Peyer's patch (tissue), 4 donors: Measurements from ENCODE around the gene PANX1. TPM values are rescaled to one million over a fixed set of nuclear protein-coding genes. Genes with fewer than 3 reads are reported as not detected.

ENCODE experiments used
- DNase-seq, 3 donors: peaks; one replicate each; pipeline ENCODE4 v3.0.0-alpha.2; 2017 to 2019
- H3K27ac ChIP-seq, 4 donors: fragments of 200-600 bp; sonication (generic); one replicate each; pipeline ENCODE4 v1.5.1; 2016 to 2019
- H3K27me3 ChIP-seq, 2 donors: fragments of 200-600 bp; sonication (generic); one replicate each; pipeline ENCODE4 v1.5.1; 2019
- H3K36me3 ChIP-seq, 3 donors: fragments of 200-600 bp; sonication (generic); one replicate each; pipeline ENCODE4 v1.5.1; 2016 to 2019
- H3K4me1 ChIP-seq, 4 donors: fragments of 200-600 bp; sonication (generic); one replicate each; pipeline ENCODE4 v1.5.1; 2016 to 2019
- H3K4me3 ChIP-seq, 4 donors: fragments of 200-600 bp; sonication (generic); 1 replicate in 3 of 4; 2 replicates in 1 of 4; pipeline ENCODE4 v1.5.1; 2016 to 2019; ENCODE audit warnings: mild to moderate bottlenecking in 1 of 4
- H3K9me3 ChIP-seq, 4 donors: fragments of 200-600 bp; sonication (generic); one replicate each; pipeline ENCODE4 v1.5.1; 2016 to 2019; ENCODE audit warnings: mild to moderate bottlenecking in 1 of 4
- POLR2A ChIP-seq, 2 donors: fragments of 450-650 bp; IDR thresholded peaks; one replicate each; pipeline ENCODE4 v1.5.1; 2017; ENCODE audit warnings: antibody characterized with exemption in 2 of 2, mild to moderate bottlenecking in 2 of 2, moderate library complexity in 2 of 2
- total RNA-seq, 4 donors: library from RNA; depleted of rRNA; stranded (reverse); fragments of >200 nt; gene quantifications; one replicate each; pipeline ENCODE4 v1.1.0, GENCODE V29; 2016
- TF ChIP-seq, protein P1 (sequence below), 6 experiments: fragments of 450-650 bp in 4 of 6; fragments of 200-600 bp in 2 of 6; sonication (generic) in 1 of 6; IDR thresholded peaks; one replicate each; pipeline ENCODE4 v1.5.1; 2017 to 2019; ENCODE audit warnings: antibody characterized with exemption in 6 of 6, mild to moderate bottlenecking in 3 of 6, moderate library complexity in 1 of 6

PANX1 gene
- total RNA-seq, 4 donors from 2014 or later: 5.8 to 10.9 (median 8.6) TPM

DNA sequence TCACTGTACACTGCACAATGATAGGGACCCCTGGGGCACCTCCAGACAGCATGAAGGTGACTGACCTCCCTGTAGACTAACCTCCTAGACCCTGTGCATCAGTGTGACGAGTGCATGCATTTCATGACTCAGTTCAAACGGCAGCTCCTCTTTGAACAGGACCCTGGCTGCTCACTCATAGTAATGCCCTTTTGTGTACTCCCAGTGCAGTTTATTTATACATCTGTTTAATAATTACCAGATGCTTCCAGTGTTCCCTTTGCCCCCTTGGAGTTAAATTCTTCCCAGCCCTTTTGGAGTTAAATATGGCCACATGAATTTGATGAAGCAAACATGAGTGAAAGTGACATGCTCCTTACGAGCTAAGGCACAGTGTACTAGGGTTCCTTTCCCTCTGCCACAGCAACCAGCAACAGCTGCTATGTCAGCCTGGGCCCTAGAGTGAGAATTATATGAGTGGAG is 72.4 kb downstream of the PANX1 start:
- no peak overlapping the region for H3K27ac ChIP-seq
- H3K27me3 ChIP-seq: no peaks in the 10 kb centered on the region
- DNase-seq: no peak
- no peak overlapping the region for H3K4me3 ChIP-seq
- H3K9me3 ChIP-seq: no peaks in the 10 kb centered on the region
- TF ChIP-seq, protein P1, sequence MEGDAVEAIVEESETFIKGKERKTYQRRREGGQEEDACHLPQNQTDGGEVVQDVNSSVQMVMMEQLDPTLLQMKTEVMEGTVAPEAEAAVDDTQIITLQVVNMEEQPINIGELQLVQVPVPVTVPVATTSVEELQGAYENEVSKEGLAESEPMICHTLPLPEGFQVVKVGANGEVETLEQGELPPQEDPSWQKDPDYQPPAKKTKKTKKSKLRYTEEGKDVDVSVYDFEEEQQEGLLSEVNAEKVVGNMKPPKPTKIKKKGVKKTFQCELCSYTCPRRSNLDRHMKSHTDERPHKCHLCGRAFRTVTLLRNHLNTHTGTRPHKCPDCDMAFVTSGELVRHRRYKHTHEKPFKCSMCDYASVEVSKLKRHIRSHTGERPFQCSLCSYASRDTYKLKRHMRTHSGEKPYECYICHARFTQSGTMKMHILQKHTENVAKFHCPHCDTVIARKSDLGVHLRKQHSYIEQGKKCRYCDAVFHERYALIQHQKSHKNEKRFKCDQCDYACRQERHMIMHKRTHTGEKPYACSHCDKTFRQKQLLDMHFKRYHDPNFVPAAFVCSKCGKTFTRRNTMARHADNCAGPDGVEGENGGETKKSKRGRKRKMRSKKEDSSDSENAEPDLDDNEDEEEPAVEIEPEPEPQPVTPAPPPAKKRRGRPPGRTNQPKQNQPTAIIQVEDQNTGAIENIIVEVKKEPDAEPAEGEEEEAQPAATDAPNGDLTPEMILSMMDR (IDR thresholded peaks at IDR 0.05): no peak
- TF ChIP-seq POLR2A (IDR thresholded peaks at IDR 0.05): no peak
- no peaks in the 10 kb centered on the region for H3K4me1 ChIP-seq
- H3K36me3 ChIP-seq: no peaks in the 10 kb centered on the region

DNA sequence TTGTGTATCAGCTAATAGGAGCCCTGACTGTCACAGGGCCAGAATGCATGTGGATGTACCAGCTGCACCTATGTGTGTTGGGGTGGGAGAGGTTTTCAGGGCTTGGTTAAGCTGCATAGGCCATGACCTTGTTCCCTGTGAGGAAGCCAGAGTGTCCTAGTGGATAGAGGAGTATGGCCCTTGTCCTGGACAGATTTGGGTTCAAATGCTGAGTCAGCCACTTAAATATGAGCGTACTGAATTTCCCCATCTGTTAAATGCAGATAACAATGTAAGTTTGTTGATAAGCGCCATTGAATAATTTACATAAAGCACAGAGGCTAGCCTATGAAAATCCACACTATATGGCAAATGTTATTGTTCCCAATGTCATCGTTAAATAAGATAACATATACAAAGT is 74.4 kb downstream of the PANX1 start:
- H3K27me3 ChIP-seq: no peaks in the 10 kb centered on the region
- H3K9me3 ChIP-seq: no peaks in the 10 kb centered on the region
- no peak for DNase-seq
- no peak for TF ChIP-seq POLR2A (IDR thresholded peaks at IDR 0.05)
- TF ChIP-seq, protein P1 (IDR thresholded peaks at IDR 0.05): no peak
- H3K27ac ChIP-seq: no peak overlapping the region
- no peak overlapping the region for H3K4me3 ChIP-seq
- no peaks in the 10 kb centered on the region for H3K36me3 ChIP-seq
- H3K4me1 ChIP-seq: no peaks in the 10 kb centered on the region

DNA sequence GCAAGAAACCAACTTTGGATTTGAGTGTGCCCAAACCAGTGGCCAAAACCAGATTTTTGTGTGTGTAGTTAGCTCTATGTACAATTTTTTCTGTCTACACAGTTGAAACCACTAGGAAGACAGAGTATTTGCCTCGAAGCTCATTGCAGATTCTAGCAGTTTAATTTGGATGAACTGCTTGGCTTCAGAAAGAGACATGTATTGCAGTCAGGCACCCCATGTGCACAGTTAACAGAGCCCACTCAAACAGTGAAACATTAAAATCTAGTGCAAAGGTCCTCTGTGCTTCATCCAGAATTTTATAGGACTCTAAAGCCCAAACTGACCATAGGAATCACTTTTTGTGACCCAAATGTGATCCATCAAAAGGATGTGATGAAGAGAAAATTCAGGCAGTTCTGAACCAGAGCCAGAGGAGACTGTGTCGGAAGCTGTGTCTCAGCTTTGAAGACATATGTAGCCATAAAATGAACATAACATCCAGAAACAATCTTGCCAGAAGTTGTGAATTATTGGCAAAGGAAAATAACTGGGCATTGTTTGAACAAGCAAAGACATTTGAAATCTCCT is 82.7 kb downstream of the PANX1 start:
- Histone ChIP-seq H3K9me3 (no peaks in the 10 kb centered on the region), H3K27ac (no peak overlapping the region), H3K4me1 (no peaks in the 10 kb centered on the region), H3K4me3 (no peak overlapping the region), H3K36me3 (no peaks in the 10 kb centered on the region), H3K27me3 (no peaks in the 10 kb centered on the region)
- no peak for TF ChIP-seq POLR2A (IDR thresholded peaks at IDR 0.05)
- TF ChIP-seq, protein P1 (IDR thresholded peaks at IDR 0.05): no peak
- no peak for DNase-seq

DNA sequence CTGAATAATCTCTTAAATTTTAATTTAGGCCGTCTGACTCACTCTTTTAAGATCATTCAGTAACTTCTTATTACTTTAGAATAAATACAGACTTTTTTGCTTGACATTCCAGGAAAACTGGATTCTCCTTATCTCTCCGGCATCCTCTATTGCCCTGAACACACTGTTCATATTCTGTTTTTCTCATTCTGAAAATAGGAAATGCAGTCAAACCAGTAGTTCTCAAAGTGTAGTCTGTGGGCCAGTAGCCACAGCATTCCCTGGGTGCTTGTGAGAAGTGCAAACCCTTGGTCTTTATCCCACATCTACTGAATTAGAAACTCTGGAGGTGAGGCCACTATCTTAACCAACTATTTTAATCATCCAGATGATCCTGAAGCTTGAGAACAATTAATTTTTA is 84.3 kb downstream of the PANX1 start:
- Histone ChIP-seq H3K27me3 (no peaks in the 10 kb centered on the region), H3K27ac (no peak overlapping the region), H3K4me3 (no peak overlapping the region), H3K4me1 (no peaks in the 10 kb centered on the region), H3K36me3 (no peaks in the 10 kb centered on the region), H3K9me3 (no peaks in the 10 kb centered on the region)
- TF ChIP-seq, protein P1 (IDR thresholded peaks at IDR 0.05): no peak
- TF ChIP-seq POLR2A (IDR thresholded peaks at IDR 0.05): no peak
- no peak for DNase-seq

DNA sequence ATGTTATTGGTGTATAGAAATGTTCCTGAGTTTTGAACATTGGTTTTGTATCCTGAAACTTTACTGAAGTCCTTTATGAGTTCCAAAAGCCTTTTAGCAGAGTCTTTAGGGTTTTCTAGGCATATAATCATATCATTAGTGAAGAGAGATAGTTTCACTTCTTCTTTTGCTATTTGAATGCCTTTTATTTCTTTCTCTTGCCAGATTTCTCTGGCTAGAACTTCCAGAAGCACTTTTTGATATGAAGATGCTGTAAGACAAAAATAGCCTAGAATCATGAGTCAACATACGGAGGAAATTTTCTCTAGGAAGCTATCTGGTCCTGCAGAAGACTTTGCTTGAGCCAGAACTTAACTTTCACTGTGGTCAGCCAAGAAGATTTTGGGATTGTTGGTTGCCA is 89.1 kb downstream of the PANX1 start:
- no peak for DNase-seq
- Histone ChIP-seq H3K9me3 (peaks cover 0 to 14% (median 2%) of the 10 kb centered on the region in 4 donors), H3K27me3 (no peaks in the 10 kb centered on the region), H3K4me3 (no peak overlapping the region), H3K4me1 (no peaks in the 10 kb centered on the region), H3K27ac (no peak overlapping the region), H3K36me3 (no peaks in the 10 kb centered on the region)
- no peak for TF ChIP-seq POLR2A (IDR thresholded peaks at IDR 0.05)
- TF ChIP-seq, protein P1 (IDR thresholded peaks at IDR 0.05): no peak

DNA sequence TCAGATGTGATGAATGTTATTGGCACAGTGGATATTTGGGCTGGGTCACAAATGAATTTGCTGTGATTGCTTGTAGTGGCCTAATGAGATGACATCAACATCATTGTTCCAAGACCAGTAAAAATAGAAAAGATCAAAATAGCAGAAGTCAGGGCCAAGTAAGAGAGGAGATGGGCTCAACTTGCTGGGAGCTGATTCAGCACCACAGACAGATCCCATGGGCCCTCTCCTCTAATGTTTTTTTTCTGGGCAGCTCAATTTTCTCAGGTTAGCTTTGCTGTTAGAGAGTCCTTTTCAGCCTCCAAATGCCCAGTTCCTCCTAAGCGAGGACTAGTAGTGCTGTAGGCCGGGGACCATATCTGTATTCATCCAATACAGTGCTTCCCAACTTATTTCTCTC is 89.7 kb downstream of the PANX1 start:
- Histone ChIP-seq H3K27me3 (no peaks in the 10 kb centered on the region), H3K4me3 (no peak overlapping the region), H3K4me1 (no peaks in the 10 kb centered on the region), H3K36me3 (no peaks in the 10 kb centered on the region), H3K27ac (no peak overlapping the region), H3K9me3 (peaks cover 0 to 14% (median 2%) of the 10 kb centered on the region in 4 donors)
- DNase-seq: no peak
- TF ChIP-seq POLR2A (IDR thresholded peaks at IDR 0.05): no peak
- TF ChIP-seq, protein P1 (IDR thresholded peaks at IDR 0.05): no peak
